GM18873 (cell line): ENCODE data around the gene FAM120B.
"Not testable (repeated sequence)": the region's sequence is repeated elsewhere in the genome, so short reads cannot be mapped to it uniquely, and the experiment has no call there.

Experiments used
- ATAC-seq: cut with Tn5 transposase; IDR thresholded peaks from one replicate; pipeline ENCODE4 v1.9.1; 2021; ENCODE audit warnings: mild to moderate bottlenecking, moderate library complexity, moderate number of reproducible peaks; ENCODE audit not compliant: unreplicated experiment, low FRiP score

FAM120B gene

DNA sequence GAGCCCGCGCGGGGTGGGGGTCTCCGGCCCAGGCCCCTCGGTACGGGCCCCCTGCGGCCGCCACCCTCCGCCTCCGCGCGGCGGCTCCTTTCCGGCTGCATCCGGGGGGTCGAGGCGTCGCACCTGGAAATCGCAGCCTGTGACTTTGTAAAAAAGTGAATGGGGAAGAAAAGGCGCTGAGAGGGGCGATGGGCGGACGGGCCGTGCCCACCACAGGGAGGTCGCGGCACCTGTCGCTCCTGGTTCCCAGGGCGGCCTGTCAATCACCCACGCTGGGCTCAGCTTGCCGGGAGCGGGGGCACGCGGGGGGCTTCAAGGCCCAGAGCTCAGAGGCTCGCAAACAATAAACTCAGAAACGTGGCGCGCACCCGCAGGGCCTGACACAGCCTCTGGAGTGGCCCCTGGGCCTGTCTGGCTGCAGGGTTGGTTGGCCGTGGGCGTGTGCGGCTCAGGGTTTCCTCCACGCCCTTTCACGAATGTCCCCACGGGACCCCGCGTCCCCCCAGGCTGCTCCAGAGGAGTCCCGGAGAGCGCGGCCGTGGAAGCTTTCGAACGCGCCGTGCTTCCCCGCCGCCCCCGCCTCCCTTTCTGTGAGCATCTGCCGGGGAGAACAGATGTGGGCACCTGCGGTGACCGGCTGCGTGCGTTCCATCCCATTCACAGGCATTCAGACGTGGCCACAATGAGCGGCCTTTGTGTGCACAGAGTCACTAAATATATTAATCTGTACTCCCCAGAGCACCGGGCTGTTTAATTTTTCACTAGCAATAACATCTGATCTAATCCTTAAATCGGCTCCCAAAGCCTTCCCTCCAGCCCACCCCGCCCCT is 9.6 kb upstream of the FAM120B start:
- no peak for ATAC-seq

DNA sequence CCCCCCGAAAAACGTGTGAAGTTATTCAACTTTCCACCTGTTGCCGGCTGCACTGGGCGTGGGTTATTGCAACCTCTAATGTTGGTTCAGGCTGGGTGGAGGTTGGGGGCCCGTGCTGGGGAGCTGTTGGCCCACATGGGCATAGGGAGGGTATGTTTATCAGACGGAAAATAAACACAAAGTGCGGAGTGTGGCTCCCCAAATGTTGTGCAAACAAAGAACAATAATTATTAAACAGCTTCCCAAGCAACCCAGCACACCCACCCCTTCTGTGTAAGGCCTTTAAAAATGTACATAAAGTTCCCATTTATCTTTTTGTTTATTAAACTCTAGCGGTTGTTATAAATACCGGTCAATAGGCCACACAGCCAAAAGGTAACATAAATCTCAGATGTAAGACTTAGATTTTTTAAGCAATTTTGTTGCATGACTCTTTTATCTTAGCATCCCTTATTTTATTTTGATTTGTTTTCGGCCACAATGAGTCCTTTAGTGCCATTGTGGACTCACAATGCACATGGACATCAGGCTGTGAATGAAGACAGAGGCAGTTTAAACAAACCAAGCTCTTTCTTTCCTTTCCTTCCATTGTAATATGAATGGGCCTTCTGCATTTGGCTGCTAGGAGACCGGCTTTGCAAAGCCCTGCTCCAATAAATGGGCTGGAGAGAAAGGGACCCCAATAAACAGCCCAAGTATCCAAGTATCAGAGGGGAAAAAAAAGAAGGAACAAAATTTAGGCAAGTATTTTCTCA is 8.8 kb upstream of the FAM120B start:
- no peak for ATAC-seq

DNA sequence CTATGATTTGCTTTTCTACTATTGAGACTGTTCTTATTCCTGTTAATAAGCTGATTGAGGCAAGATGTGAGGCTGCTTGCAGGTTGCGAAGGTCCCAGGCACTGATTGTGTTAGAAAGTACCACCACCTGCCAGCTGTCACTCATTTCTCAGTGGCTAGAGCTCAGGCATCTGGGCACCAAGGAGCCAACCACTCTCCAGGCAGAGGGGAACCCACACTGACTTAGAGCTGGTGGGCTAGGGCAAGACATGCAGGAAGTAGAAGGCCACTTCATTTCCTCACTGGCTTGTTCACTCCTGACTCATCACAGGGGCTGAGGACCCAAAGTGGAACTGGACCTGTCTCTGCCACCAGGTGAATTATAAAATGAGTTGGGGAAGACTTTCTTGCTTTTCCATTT is 7.9 kb upstream of the FAM120B start:
- no peak for ATAC-seq

DNA sequence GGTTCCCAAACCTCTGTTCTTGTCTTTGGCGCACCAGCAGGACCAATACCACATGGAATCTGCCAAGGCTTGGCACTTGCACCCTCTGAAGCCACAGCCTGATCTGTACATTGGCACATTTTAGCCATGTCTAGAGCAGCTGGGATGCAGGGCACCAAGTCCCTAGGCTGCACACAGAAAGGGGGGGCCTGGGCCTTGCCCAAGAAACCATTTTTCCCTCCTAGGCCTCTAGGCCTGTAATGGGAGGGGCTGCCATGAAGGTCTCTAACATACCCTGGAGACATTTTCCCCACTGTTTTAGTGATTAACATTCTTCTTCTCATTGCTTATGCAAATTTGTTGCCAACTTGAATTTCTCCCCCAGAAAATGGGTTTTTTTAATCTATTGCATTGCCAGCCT is 5.4 kb upstream of the FAM120B start:
- ATAC-seq, result no peak

DNA sequence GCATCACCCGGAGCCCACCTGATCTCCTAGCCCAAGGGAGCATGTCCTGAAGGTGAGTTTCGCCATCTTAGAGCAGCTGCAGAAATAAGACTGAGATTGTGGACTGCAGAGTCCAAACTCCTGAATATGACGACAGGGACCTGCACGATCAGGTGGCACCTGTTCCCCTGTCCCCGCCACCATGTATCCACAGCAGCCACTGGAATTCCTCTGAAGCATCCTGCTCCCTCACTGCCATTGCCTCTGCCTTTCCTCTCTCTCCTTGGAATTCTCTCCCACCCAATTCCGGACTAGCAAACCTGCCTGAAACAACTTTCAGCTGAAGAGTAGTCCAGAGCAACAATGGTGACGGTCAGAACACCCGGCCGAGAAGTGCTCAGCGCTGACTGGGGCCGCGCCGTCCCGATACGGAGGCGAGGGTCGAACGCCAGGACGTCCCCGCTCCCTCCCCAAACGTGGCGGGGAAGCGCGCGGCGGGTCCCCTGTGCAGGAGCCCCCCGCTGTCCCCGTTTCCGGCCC is 694 bp upstream of the FAM120B start:
- ATAC-seq, result peak; percentile 2

DNA sequence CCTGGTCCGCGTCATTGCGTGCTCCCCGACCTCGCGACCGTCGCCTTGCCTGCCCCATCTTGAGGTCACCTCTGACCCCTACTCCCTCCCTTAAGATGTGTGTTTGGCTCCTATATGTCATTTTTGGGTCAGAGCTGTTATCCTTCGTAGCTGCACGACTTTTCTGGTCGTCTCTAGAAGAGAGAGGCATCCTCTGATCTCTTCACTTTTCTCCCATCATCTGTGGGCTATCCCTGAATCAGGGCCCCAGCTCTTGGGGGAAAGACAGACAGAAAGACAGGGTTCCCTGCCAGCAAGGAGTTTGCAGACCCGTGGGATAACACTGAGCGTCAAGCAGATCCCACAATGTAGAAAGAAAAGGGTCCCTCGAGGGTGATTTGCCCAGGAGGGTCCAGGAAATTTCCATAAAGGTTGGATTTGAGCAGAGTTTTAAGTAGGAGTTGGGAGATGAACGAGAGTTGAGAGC is 555 bp downstream of the FAM120B start:
- ATAC-seq, result no peak

DNA sequence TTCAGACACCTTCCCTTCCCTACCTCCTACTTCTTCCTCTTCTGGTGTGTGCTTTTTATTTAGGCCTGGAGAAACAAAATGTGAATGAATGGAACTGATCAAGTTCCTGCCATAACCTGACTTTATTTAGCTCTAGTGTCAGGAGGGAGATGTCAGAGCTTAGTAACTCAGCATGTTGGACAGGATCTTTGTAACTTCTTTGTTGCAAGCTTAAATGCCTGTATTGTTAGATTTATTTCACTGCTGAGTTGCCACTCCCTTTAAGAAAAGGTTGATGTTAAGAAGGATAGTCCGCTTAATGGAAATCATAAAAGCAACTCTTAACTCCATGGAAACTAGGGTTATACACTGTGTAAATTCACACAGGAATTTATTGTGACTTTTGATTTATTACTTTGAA is 2.2 kb downstream of the FAM120B start:
- ATAC-seq, result no peak

DNA sequence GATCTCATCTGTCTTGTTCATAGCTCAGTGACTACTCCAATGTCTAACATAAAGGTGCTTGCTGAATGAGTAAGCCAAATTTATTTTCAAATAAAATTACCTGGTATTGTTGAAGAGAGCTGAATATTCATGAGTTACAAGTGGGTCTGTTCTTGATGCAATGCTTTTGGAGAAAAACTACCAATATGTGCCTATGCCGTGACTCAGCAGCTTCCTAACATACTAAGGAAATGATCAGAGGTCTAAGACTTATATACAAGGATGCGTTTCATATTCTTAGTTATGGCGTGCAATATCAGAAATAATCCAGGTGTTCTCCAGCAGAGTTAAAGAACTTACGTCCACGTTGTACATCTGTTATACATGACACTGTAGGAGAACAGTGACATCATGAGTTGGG is 5.1 kb downstream of the FAM120B start:
- ATAC-seq, result no peak

DNA sequence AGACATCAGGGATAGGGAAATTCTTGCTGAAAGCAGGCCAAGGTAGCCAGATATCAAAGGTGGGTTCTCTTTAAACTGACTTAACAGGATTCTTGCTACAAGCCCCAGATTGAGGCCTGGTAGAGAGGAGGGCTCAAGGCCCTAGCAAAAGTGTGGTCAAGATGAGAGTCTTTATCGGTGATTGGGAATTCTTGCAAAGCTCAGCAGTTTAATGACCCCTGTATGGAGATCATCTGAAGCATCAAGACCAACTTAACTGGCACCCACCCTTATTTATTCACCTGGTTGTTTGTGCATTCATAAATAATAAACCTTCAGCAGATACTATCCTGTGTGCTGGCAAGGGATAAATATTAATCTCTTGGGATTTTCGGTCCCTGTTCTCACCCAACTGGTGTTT is 6.3 kb downstream of the FAM120B start:
- no peak for ATAC-seq

DNA sequence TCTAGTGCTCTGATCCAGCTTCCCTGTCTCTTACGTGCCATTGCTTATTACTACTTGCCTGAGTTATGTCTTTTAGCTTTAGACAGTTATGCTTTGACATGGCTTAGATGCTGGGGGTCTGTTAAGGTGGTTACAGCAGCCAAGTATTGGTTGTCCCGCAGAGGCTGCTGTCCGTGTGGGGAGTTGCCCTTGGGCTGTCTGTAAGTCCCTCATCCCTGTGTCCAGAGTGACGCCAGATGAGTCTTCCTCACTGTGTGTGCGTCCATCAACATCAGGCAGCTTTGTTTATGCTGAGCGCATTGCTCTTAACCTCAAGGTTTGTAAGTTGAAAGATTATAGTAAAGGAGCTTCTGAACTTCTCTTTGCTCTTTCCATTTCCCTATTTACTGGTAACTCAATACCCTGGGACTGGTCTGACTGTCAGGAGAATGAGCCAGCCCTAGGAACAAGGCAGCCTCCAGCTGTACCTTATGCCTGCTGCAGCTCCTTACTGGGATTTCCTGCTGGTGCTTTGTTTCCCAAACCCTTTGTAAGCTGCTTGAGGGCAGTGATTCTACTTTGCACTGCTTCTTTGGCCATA is 7.2 kb downstream of the FAM120B start:
- ATAC-seq, result no peak

DNA sequence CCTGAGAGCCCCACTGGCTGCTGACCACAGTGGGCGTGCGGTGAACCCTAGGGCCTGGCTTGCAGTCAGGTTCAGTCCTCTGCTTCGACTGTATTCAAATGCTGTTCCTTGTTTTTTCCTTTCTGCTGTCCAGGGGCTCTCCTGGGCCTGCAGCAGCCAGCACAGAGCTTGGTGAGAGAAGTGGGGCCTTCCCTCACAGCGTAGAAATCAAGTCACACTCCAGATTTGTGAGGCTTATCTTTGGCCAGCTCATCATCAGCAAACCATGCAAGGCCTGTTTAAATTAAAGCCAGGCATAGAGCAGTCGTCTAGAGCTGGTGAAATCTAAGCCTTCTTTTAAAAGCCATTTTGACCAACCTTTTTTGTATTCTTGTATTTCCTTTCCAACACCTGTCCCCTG is 8.4 kb downstream of the FAM120B start:
- ATAC-seq, result no peak

DNA sequence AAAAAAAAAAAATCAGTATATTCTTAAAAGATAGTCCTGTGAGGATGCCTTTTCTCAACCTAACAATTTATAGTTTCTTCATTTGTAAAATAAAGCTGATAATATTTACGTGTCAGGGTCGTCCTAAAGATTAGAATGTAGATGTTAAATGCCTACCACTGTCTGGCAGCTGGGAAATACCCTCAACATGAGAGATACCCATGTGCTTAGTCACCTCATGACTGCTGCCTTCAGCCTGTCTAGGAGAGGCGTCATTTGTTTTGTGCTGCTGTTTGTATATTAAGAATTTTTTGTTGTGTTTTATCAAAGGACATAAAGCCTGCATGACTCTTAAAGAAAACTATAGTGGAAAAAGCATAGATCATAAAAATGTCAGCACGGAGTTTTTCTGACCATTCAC is 9.5 kb downstream of the FAM120B start:
- ATAC-seq, result no peak

DNA sequence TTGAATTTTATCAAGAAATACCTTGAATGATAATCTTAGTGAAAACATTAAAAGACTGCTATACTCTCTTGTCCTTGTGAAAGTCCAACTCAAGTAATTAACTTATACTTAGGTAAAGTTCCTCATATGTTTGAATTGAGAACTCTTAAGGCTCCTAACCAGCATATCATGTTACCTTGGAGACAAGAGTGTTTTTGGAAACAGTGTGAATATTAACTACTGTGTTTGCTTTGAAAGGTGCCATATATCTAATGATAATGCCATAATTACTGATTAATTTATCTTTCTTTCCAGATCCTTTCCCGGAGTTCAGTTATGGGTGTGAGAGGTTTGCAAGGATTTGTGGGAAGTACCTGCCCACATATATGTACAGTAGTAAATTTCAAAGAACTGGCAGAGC is 10.5 kb downstream of the FAM120B start:
- ATAC-seq, result no peak

DNA sequence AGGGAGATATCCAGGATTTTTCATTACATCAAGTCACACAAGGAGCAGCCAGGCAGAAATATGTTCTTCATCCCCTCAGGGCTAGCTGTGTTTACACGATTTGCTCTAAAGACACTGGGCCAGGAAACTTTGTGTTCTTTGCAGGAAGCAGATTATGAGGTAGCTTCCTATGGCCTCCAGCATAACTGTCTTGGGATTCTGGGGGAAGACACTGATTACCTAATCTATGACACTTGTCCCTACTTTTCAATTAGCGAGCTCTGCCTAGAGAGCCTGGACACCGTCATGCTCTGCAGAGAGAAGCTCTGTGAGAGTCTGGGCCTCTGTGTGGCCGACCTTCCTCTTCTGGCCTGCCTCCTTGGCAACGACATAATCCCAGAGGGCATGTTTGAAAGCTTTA is 11.2 kb downstream of the FAM120B start:
- no peak for ATAC-seq

DNA sequence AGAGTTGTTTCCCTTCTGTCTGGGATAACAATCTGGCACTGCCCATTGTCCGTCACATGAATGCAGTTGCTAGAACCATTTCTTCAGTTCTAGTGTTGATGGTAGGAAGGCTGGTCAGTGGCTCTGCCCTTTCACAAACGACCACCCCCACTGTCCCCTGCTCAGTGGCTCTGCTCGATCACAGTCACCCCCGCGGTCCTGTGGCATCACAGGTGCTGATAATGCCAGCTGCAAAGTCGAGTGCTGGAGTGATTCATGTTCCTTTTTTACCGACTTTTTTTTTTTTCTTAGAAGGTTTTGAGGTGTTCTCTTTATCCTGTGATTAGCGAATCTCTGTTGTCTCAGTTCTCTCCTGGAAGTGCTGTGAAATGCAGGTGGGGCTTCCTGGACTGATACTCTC is 22.8 kb downstream of the FAM120B start:
- no peak for ATAC-seq

DNA sequence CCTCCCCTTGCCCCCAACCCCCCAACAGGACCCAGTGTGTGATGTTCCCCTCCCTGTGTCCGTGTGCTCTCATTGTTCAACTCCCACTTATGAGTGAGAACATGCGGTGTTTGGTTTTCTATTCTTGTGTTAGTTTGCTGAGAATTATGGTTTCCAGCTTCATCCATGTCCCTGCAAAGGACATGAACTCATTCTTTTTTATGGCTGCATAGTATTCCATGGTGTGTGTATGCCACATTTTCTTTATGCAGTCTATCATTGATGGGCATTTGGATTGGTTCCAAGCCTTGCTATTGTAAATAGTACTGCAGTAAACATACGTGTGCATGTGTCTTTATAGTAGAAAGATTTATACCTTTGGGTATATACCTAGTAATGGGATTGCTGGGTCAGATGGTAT is 28.6 kb downstream of the FAM120B start:
- not testable (repeated sequence) for ATAC-seq

DNA sequence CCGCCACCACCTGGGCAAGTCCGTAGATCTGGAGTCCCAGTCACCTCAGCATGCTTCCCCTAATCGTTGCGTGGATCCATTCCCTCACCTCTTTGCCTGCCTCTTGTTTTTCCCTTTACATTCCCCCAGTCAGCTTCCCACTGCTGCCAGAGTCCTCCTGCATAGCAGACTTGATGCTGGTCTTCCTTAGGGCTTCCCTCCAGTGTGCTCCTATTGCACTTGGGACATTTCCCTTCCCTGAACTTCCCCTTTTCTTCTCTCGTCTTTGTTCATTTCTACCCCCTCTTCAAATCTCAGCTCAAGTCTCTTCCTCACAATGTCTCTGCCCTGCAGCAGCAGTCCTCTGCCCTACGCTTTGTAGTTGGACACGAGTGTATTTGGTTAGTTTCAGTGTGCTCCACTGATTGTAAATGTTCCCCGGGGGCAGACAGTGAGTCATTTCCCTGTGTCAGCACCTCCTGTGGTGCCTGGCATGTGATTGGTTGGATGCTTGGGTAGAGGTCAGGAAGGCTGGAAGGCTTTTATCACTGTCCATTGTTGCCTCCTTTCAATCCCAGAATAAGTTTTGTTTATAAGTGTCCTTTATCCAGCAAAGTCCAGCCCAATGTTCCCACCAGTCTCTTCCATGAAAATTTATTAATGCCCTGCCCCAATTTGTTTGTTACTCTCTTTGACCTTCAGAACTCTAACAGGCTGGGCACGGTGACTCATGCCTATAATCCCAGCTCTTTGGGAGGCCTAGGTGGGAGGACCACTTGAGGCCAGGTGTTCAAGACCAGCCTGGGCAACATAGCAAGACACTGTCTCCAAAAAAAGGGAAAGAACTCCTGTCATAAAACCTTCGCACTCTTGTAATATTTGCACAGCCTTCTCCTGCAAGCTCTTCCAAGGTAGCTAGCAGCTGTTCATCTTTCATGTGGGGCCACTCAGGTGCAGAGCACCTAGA is 38.3 kb downstream of the FAM120B start:
- ATAC-seq, result no peak

DNA sequence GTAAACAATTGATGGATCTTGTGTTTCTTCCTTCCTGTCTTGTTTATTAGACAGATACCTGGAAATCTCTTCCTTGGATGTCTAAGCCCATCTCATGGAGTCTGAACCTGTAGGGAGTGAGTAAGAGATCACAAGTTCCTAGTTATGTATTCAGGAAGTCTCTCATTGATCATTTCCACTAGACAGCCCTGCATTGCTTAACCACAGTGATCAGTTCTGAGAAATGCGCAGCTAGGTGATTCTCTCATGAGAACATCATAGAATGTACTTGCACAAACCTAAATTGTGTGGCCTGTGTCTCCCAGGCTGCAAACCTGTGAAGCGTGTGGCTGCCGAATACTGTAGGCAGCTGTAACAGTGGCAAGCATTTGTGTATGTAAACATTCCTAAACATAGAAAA is 39.1 kb downstream of the FAM120B start:
- no peak for ATAC-seq

DNA sequence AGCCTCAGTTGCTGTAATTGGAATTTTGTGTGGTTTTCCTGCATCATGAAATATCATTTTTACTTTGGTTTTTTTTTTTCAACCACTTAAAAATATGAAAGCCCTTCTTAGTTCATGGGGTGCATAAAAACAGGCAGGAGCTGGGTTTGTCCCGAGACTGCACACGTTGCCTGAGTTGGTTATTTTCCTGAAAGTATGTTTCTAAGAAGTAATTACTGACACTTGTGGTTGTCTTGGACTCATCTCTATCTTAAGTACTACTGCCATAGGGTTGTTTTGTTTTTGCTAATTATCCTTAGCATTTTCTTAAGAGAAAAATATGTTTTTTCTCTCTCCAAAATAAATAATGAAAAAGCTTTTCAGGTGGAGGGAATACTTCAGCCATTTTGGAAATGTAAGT is 40.1 kb downstream of the FAM120B start:
- ATAC-seq, result no peak

DNA sequence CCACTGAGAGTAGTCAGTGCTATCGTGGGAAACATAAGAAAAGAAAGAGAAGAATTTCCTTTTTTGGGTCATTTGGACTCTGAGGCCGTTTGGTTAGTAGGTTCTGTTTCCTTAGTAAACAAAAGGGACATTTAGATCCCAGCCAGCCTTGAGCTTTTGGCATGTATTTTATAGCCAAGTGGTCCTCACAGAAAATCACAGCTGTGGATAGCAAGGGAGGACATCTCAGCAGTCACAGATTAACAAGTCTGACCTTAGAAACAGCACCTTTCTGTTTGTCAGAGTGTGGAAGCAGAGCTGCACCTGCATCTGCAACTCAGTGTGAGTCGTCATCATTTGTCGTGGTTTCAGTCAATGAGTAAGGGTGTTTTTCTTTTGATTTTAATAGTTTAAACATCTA is 40.5 kb downstream of the FAM120B start:
- ATAC-seq, result peak; percentile 56
